H1 (cell line): Measurements from ENCODE around the gene PRKCA. TPM values are rescaled to one million over a fixed set of nuclear protein-coding genes. Genes with fewer than 3 reads are reported as not detected.

ENCODE experiments used
- CTCF ChIA-PET: fragments of 300-600 bp; sonication (Branson Sonifier 250); formaldehyde crosslinking; loops from one replicate; lab custom pipeline; 2021; ENCODE audit not compliant: partially characterized antibody; lab: Charles Lee
- POLR2A ChIA-PET: fragments of 300-600 bp; sonication (Branson Sonifier 250); formaldehyde crosslinking; loops from one replicate; lab custom pipeline; 2021; ENCODE audit warnings: inconsistent platforms; ENCODE audit not compliant: partially characterized antibody; lab: Charles Lee
- DNase-seq, 2 experiments: peaks; one replicate each; pipeline versions ENCODE4 v3.0.0 to v3.0.0-alpha.2; 2010 to 2022; ENCODE audit warnings: low spot score in 2 of 2, low read depth in 1 of 2, mixed read lengths in 1 of 2
- FAIRE-seq: peaks from 2 replicates; lab custom pipeline; 2011; peaks lifted over from hg19 to GRCh38; lab: Jason Lieb, UNC
- H2AFZ ChIP-seq: 2 replicates; pipeline ENCODE4 v1.8.1; 2012; ENCODE audit warnings: low read length, inconsistent platforms
- H2AK5ac ChIP-seq: 2 replicates; pipeline ENCODE4 v1.6.1; 2013; ENCODE audit warnings: low read depth, low read length
- H2BK120ac ChIP-seq: replicated peaks from 2 replicates; pipeline ENCODE3; 2013; ENCODE audit warnings: low read depth, low read length, inconsistent platforms
- H2BK12ac ChIP-seq: 2 replicates; pipeline ENCODE4 v1.6.1; 2013; ENCODE audit warnings: low read depth, low read length
- H2BK15ac ChIP-seq: 2 replicates; pipeline ENCODE4 v1.6.1; 2013; ENCODE audit warnings: low read length
- H2BK20ac ChIP-seq: 2 replicates; pipeline ENCODE4 v1.6.1; 2013; ENCODE audit warnings: low read length
- H2BK5ac ChIP-seq: 2 replicates; pipeline ENCODE4 v1.6.1; 2013; ENCODE audit warnings: low read depth, low read length
- H3K14ac ChIP-seq: 2 replicates; pipeline ENCODE4 v1.6.1; 2013; ENCODE audit warnings: inconsistent platforms; ENCODE audit not compliant: insufficient read length
- H3K18ac ChIP-seq: 2 replicates; pipeline ENCODE4 v1.6.1; 2013; ENCODE audit warnings: low read length; ENCODE audit errors: extremely low read depth
- H3K23ac ChIP-seq: 2 replicates; pipeline ENCODE4 v1.6.1; 2013; ENCODE audit warnings: inconsistent platforms; ENCODE audit not compliant: insufficient read length
- H3K23me2 ChIP-seq: 2 replicates; pipeline ENCODE4 v1.6.1; 2013; ENCODE audit warnings: low read depth, low read length
- H3K27ac ChIP-seq: 2 replicates; pipeline ENCODE4 v1.6.1; 2011; ENCODE audit warnings: low read depth, low read length, inconsistent platforms
- H3K27me3 ChIP-seq, 4 experiments: replicated peaks in 1 of 4; 1 replicate in 1 of 4; 2 replicates in 3 of 4; pipeline versions ENCODE4 v1.6.1 to v1.8.1; 2011 to 2013; ENCODE audit warnings: low read length in 3 of 4, mild to moderate bottlenecking in 3 of 4, inconsistent platforms in 2 of 4, mixed read lengths in 2 of 4, moderate library complexity in 1 of 4; ENCODE audit not compliant: control insufficient read depth in 3 of 4, insufficient read depth in 3 of 4; ENCODE audit errors: extremely low read depth in 1 of 4
- H3K36me3 ChIP-seq, 4 experiments: 2 replicates each; pipeline versions ENCODE4 v1.6.1 to v1.8.1; 2011 to 2013; ENCODE audit warnings: mild to moderate bottlenecking in 4 of 4, low read length in 3 of 4, moderate library complexity in 2 of 4, control low read depth in 1 of 4, inconsistent platforms in 1 of 4; ENCODE audit not compliant: insufficient read depth in 4 of 4, control insufficient read depth in 2 of 4
- H3K4ac ChIP-seq: replicated peaks from 2 replicates; pipeline ENCODE3; 2013; ENCODE audit warnings: low read length, low read depth, mixed read lengths, inconsistent platforms; ENCODE audit not compliant: insufficient read length
- H3K4me1 ChIP-seq, 4 experiments: replicated peaks in 1 of 4; 1 replicate in 1 of 4; 2 replicates in 3 of 4; pipeline versions ENCODE4 v1.6.1 to v1.8.1; 2011 to 2013; ENCODE audit warnings: low read length in 3 of 4, inconsistent platforms in 2 of 4, mixed read lengths in 1 of 4; ENCODE audit not compliant: insufficient read depth in 4 of 4, control insufficient read depth in 3 of 4
- H3K4me2 ChIP-seq, 2 experiments: 2 replicates each; pipeline versions ENCODE4 v1.6.1 to v1.8.1; 2011 to 2013; ENCODE audit warnings: low read depth in 2 of 2, low read length in 2 of 2, control low read depth in 1 of 2, inconsistent platforms in 1 of 2, mild to moderate bottlenecking in 1 of 2; ENCODE audit not compliant: insufficient read depth in 1 of 2
- H3K4me3 ChIP-seq, 4 experiments: fragments of 200-600, 300-600 bp in 1 of 4; sonication (generic), shearing (Covaris generic), sonication (Bioruptor Twin) in 1 of 4; 2 replicates each; pipeline versions ENCODE4 v1.5.1 to v1.8.1; 2011 to 2016; ENCODE audit warnings: low read length in 4 of 4, low read depth in 3 of 4, control low read depth in 2 of 4, inconsistent platforms in 2 of 4, mild to moderate bottlenecking in 2 of 4, mixed read lengths in 1 of 4, moderate library complexity in 1 of 4; ENCODE audit not compliant: insufficient read depth in 2 of 4; ENCODE audit errors: extremely low read depth in 1 of 4
- H3K56ac ChIP-seq: replicated peaks from 2 replicates; pipeline ENCODE3; 2013; ENCODE audit warnings: low read depth, mild to moderate bottlenecking, mixed read lengths, low read length, inconsistent platforms; ENCODE audit not compliant: insufficient read length
- H3K79me1 ChIP-seq: 2 replicates; pipeline ENCODE4 v1.6.1; 2013; ENCODE audit warnings: low read depth, low read length, control low read depth
- H3K79me2 ChIP-seq, 2 experiments: 2 replicates each; pipeline versions ENCODE4 v1.6.1 to v1.8.1; 2012 to 2013; ENCODE audit warnings: low read length in 2 of 2, mild to moderate bottlenecking in 2 of 2, inconsistent platforms in 1 of 2; ENCODE audit not compliant: insufficient read depth in 2 of 2, control insufficient read depth in 1 of 2
- H3K9ac ChIP-seq, 4 experiments: replicated peaks in 1 of 4; 1 replicate in 1 of 4; 2 replicates in 3 of 4; pipeline versions ENCODE4 v1.6.1 to v1.8.1; 2011 to 2013; ENCODE audit warnings: low read depth in 3 of 4, low read length in 3 of 4, control low read depth in 2 of 4, mild to moderate bottlenecking in 2 of 4, moderate library complexity in 2 of 4, inconsistent platforms in 1 of 4; ENCODE audit errors: extremely low read depth in 1 of 4
- H3K9me3 ChIP-seq, 2 experiments: 2 replicates each; pipeline versions ENCODE4 v1.6.1 to v1.8.1; 2012 to 2013; ENCODE audit warnings: mild to moderate bottlenecking in 2 of 2, moderate library complexity in 2 of 2, control low read depth in 1 of 2, inconsistent platforms in 1 of 2, low read depth in 1 of 2, low read length in 1 of 2, mixed read lengths in 1 of 2; ENCODE audit not compliant: insufficient read depth in 2 of 2
- H4K20me1 ChIP-seq, 2 experiments: replicated peaks in 1 of 2; 2 replicates each; pipeline versions ENCODE3 to v1.8.1; 2011 to 2013; ENCODE audit warnings: inconsistent platforms in 2 of 2, low read length in 2 of 2, mild to moderate bottlenecking in 1 of 2; ENCODE audit not compliant: insufficient read depth in 2 of 2, control insufficient read depth in 1 of 2
- H4K5ac ChIP-seq: 2 replicates; pipeline ENCODE4 v1.6.1; 2013; ENCODE audit warnings: low read length, low read depth, mixed read lengths, inconsistent platforms; ENCODE audit not compliant: insufficient read length
- H4K8ac ChIP-seq: 2 replicates; pipeline ENCODE4 v1.8.0; 2013; ENCODE audit warnings: mild to moderate bottlenecking, moderate library complexity, low read length, inconsistent platforms; ENCODE audit not compliant: insufficient read depth; ENCODE audit errors: extremely low read depth
- H4K91ac ChIP-seq: replicated peaks from 2 replicates; pipeline ENCODE3; 2013; ENCODE audit warnings: low read length, mixed read lengths, inconsistent platforms; ENCODE audit not compliant: insufficient read length
- BACH1 ChIP-seq: IDR thresholded peaks from 2 replicates; pipeline ENCODE4 v1.6.1; 2012; ENCODE audit warnings: low read length, improper control_type of control experiment
- CTBP2 ChIP-seq: IDR thresholded peaks from 2 replicates; pipeline ENCODE4 v1.7.0; 2011; ENCODE audit warnings: borderline replicate concordance, mild to moderate bottlenecking, moderate library complexity, mixed read lengths, low read length; ENCODE audit not compliant: insufficient read depth, insufficient read length
- EP300 ChIP-seq, 2 experiments: IDR thresholded peaks; 1 replicate in 1 of 2; 2 replicates in 1 of 2; pipeline ENCODE4 v1.6.1; 2011 to 2012; ENCODE audit warnings: low read depth in 2 of 2, low read length in 2 of 2, mild to moderate bottlenecking in 2 of 2, borderline replicate concordance in 1 of 2, inconsistent platforms in 1 of 2, moderate library complexity in 1 of 2
- FOSL1 ChIP-seq: IDR thresholded peaks from 2 replicates; pipeline ENCODE4 v1.6.1; 2011; ENCODE audit warnings: mild to moderate bottlenecking, low read depth, low read length, moderate library complexity; ENCODE audit not compliant: insufficient read depth
- JUND ChIP-seq: IDR thresholded peaks from 2 replicates; pipeline ENCODE4 v1.6.1; 2011; ENCODE audit warnings: mild to moderate bottlenecking, improper control_type of control experiment, low read length
- KDM4A ChIP-seq: IDR thresholded peaks from one replicate; pipeline ENCODE4 v1.7.1; 2012; ENCODE audit warnings: low read depth, mild to moderate bottlenecking, moderate library complexity, low read length, inconsistent platforms; ENCODE audit not compliant: severe bottlenecking
- NRF1 ChIP-seq: IDR thresholded peaks from 2 replicates; pipeline ENCODE4 v1.6.1; 2011; ENCODE audit warnings: mild to moderate bottlenecking, low read depth, low read length, improper control_type of control experiment
- RAD21 ChIP-seq, 2 experiments: IDR thresholded peaks in 1 of 2; conservative IDR thresholded peaks in 1 of 2; 2 replicates each; pipeline ENCODE4 v1.6.1; 2011; ENCODE audit warnings: low read depth in 2 of 2, low read length in 2 of 2, improper control_type of control experiment in 1 of 2, inconsistent platforms in 1 of 2, mild to moderate bottlenecking in 1 of 2, moderate library complexity in 1 of 2
- RBBP5 ChIP-seq: IDR thresholded peaks from 2 replicates; pipeline ENCODE4 v1.7.1; 2012; ENCODE audit warnings: low read depth, mild to moderate bottlenecking, inconsistent platforms, low read length, moderate library complexity, borderline replicate concordance
- RFX5 ChIP-seq: IDR thresholded peaks from 2 replicates; pipeline ENCODE4 v1.6.1; 2011; ENCODE audit warnings: low read depth, low read length, improper control_type of control experiment, borderline replicate concordance
- SP4 ChIP-seq: IDR thresholded peaks from 2 replicates; pipeline ENCODE4 v1.6.1; 2012; ENCODE audit warnings: low read length, inconsistent platforms
- TAF7 ChIP-seq: optimal IDR thresholded peaks from 2 replicates; pipeline ENCODE3; 2011; ENCODE audit warnings: low read depth, mild to moderate bottlenecking, inconsistent platforms, low read length, moderate library complexity, borderline replicate concordance
- TBP ChIP-seq: IDR thresholded peaks from 2 replicates; pipeline ENCODE4 v1.6.1; 2011; ENCODE audit warnings: low read depth, low read length, improper control_type of control experiment
- YY1 ChIP-seq: IDR thresholded peaks from 2 replicates; pipeline ENCODE4 v1.6.1; 2011; ENCODE audit warnings: low read depth, mild to moderate bottlenecking, low read length
- WGBS, 2 experiments: shearing (Covaris generic) in 1 of 2; methylation state at CpG; one replicate each; pipeline versions ENCODE4 v1.1.6 to v1.1.7; 2013 to 2015; ENCODE audit warnings: low lambda C conversion rate in 2 of 2, mixed read lengths in 2 of 2, inconsistent platforms in 1 of 2, low coverage in 1 of 2, missing lambda C conversion rate in 1 of 2; ENCODE audit not compliant: insufficient replicate concordance in 2 of 2, insufficient coverage in 1 of 2, insufficient read length in 1 of 2; ENCODE audit errors: extremely low coverage in 1 of 2, missing lambda C conversion rate in 1 of 2; 5-methylcytosine and 5-hydroxymethylcytosine counted together
- polyA plus RNA-seq, 7 experiments: library from polyadenylated mRNA; depleted of rRNA in 3 of 7; stranded (reverse) in 5 of 7; unstranded in 2 of 7; fragments of >200 nt in 5 of 7; fragments of 200-250 nt in 2 of 7; gene quantifications; 1 replicate in 5 of 7; 2 replicates in 1 of 7; 4 replicates in 1 of 7; pipeline versions ENCODE4 v1.2.1 to v1.2.3, GENCODE V29; 2011 to 2013; ENCODE audit warnings: missing spikeins in 2 of 7, mixed read lengths in 2 of 7
- total RNA-seq: library from RNA; stranded (reverse); fragmentation: NEBNext Ultra II Directional; extraction: Animal tissue kit (Norgen Biotek cat#: 25700); gene quantifications from 2 replicates; pipeline ENCODE4 v1.2.1, GENCODE V29; 2021

PRKCA gene
- total and polyA plus RNA-seq, 2 of the 8 experiments (the other 6 are each of a cell fraction or from before 2014, with no cell fraction given) = 5.8 to 17.8 TPM

DNA sequence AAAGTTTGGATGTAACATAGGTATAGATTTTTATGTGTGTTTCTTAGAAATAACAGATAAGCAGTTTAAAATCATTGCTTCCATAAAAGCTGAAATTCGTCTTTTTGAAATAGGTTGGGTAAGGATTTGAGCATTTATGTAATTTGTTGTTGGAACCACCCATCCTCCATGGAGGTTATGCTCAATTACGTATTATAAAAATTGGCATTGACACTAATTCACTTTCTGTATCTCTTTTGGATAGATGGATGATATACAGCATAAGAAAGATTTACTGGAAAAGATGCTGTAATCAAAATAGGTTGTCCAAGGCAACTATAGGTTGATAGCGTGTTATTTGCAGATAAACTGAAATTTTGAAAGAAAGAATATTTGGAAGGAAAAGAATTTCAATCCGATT lies 105.5 kb downstream of the PRKCA start:
- Histone ChIP-seq H3K9ac (no peak overlapping the region), H2AFZ (no peak overlapping the region), H3K9me3 (no peaks in the 10 kb centered on the region), H3K36me3 (no peaks in the 10 kb centered on the region), H3K79me2 (peaks cover 0 to 9% of the 10 kb centered on the region in 2 experiments; a peak in 2 of 4 replicates), H3K23ac (no peak overlapping the region), H4K5ac (no peak overlapping the region), H3K14ac (no peak overlapping the region), H2BK5ac (no peak overlapping the region), H3K27ac (no peak overlapping the region), H3K27me3 (no peaks in the 10 kb centered on the region), H4K8ac (no peak overlapping the region), H3K4me3 (no peak overlapping the region), H2BK20ac (no peak overlapping the region), H3K4me1 (peaks cover 0 to 7% (median 3%) of the 10 kb centered on the region in 4 experiments; a peak in 3 of 7 replicates), H3K23me2 (no peaks in the 10 kb centered on the region), H3K4ac (no peak overlapping the region), H4K20me1 (no peaks in the 10 kb centered on the region), H2BK15ac (no peak overlapping the region), H3K56ac (no peak overlapping the region), H3K18ac (no peak overlapping the region), H3K79me1 (0 out of 2 replicates have a peak, but pooled peaks cover 4% of the 10 kb centered on the region), H2BK12ac (no peak overlapping the region), H4K91ac (no peak overlapping the region), H3K4me2 (no peak overlapping the region), H2BK120ac (no peak overlapping the region), H2AK5ac (no peak overlapping the region)
- ChIA-PET CTCF (interaction anchor here (0.6 kb wide), 1 partner anchor 8 kb away, joined by 3 read pairs; no protein-coding TSS in a partner anchor), POLR2A (no interaction called here)
- FAIRE-seq (no peak), DNase-seq (no peak)
- 86% methylated on average over 4 of the region's 4 CpGs; no CpG with 5 or more reads in 1 of the 2 experiments for WGBS, 2 experiments
- TF ChIP-seq RFX5 (no peak), RBBP5 (no peak), TAF7 (no peak), SP4 (no peak), FOSL1 (no peak), KDM4A (no peak), YY1 (no peak), EP300 (IDR thresholded peaks at IDR 0.05; ENCODE audit: borderline replicate concordance in 1 of 2, low read depth in 2 of 2, low read length in 2 of 2) (no peak), RAD21 (IDR thresholded peaks at IDR 0.05 in 1 of 2, conservative IDR thresholded peaks at IDR 0.05 in 1 of 2; ENCODE audit: low read depth in 2 of 2, low read length in 2 of 2) (no peak), NRF1 (no peak), CTBP2 (no peak), JUND (no peak), TBP (no peak), BACH1 (no peak)
